ENCODE data around the gene KIAA0513. TPM values are rescaled to one million over a fixed set of nuclear protein-coding genes. Genes with fewer than 3 reads are reported as not detected.

KIAA0513 gene
- total and polyA plus RNA-seq, 2 donors (not counting 1 experiment from before 2014, with no cell fraction given), result 1.1 to 2.1 TPM

- peaks cover 39% of the 10 kb centered on the region for H3K79me2 ChIP-seq (ENCODE audit: control insufficient read depth, insufficient read depth, low read length)
- no peaks in the 10 kb centered on the region for H3K9me3 Mint-ChIP-seq (ENCODE audit: insufficient read depth)
- TF ChIP-seq EZH2 (IDR thresholded peaks at IDR 0.05; ENCODE audit: borderline replicate concordance, insufficient read depth, low read depth, low read length, poor library complexity, severe bottlenecking), result no peak
- no peak for TF ChIP-seq CTCF (IDR thresholded peaks at IDR 0.05)
These were observed 37.6 kb upstream of the KIAA0513 start for GRCh38 chr16:84989749-84990620.

GRCh38 chr16:84990782-84991181 is 36.8 kb upstream of the KIAA0513 start:
- H3K4me1 ChIP-seq (ENCODE audit: control insufficient read depth in 2 of 2, insufficient read depth in 2 of 2, low read length in 2 of 2), result no peaks in the 10 kb centered on the region
- CTCF ChIA-PET, result interaction anchor here (1.3 kb wide), 1 partner anchor 95 kb away, joined by 3 read pairs; no protein-coding TSS in a partner anchor
- intact Hi-C loops (cut with micrococcal nuclease), result no loop called here

More at GRCh38 chr16:84989749-84990620, 37.6 kb upstream of the KIAA0513 start:
- ChIA-PET POLR2A (no interaction called here), CTCF (interaction anchor here (1.3 kb wide), 1 partner anchor 96 kb away, joined by 3 read pairs; no protein-coding TSS in a partner anchor)
- Histone ChIP-seq H2AFZ (ENCODE audit: insufficient read depth, low read depth, low read length, poor library complexity, severe bottlenecking) (no peak overlapping the region), H4K20me1 (ENCODE audit: control insufficient read depth, insufficient read depth, low read length, poor library complexity, severe bottlenecking) (peaks cover under 1% of the 10 kb centered on the region), H3K4me3 (ENCODE audit: control extremely low read depth in 1 of 5, extremely low read depth in 1 of 5, insufficient read depth in 1 of 5, low read depth in 2 of 5, low read length in 4 of 5) (no peak overlapping the region), H3K27me3 (replicated peaks in 1 of 4; ENCODE audit: control extremely low read depth in 1 of 4, control insufficient read depth in 3 of 4, insufficient read depth in 4 of 4, low read length in 3 of 4) (no peaks in the 10 kb centered on the region), H3K9ac (ENCODE audit: low read length) (no peak overlapping the region), H3K4me1 (ENCODE audit: control insufficient read depth in 2 of 2, insufficient read depth in 2 of 2, low read length in 2 of 2) (no peaks in the 10 kb centered on the region), H3K9me3 (ENCODE audit: control extremely low read depth in 1 of 3, control insufficient read depth in 2 of 3, insufficient read depth in 1 of 3, low read length in 2 of 3) (no peaks in the 10 kb centered on the region), H3K4me2 (replicated peaks; ENCODE audit: low read depth, low read length, poor library complexity, severe bottlenecking) (no peak overlapping the region), H3K36me3 (replicated peaks in 1 of 2; ENCODE audit: control extremely low read depth in 1 of 2, control insufficient read depth in 1 of 2, extremely low read depth in 1 of 2, insufficient read depth in 2 of 2, low read length in 1 of 2) (peaks cover 6 to 67% of the 10 kb centered on the region in 2 experiments), H3K27ac (ENCODE audit: low read length in 2 of 2) (no peak overlapping the region)
- 92% methylated on average over 27 of the region's 27 CpGs for WGBS (ENCODE audit: insufficient coverage)
- ATAC-seq (ENCODE audit: low read depth) (no peak), DNase-seq (no peak)
- Mint-ChIP-seq H3K27ac (no peak overlapping the region), H3K4me1 (peaks cover 3% of the 10 kb centered on the region), H3K4me3 (no peak overlapping the region), H3K27me3 (no peaks in the 10 kb centered on the region)
- intact Hi-C loops (cut with micrococcal nuclease), result no loop called here

More at GRCh38 chr16:84990782-84991181, 36.8 kb upstream of the KIAA0513 start:
- Histone ChIP-seq H3K4me2 (replicated peaks; ENCODE audit: low read depth, low read length, poor library complexity, severe bottlenecking) (no peak overlapping the region), H4K20me1 (ENCODE audit: control insufficient read depth, insufficient read depth, low read length, poor library complexity, severe bottlenecking) (no peaks in the 10 kb centered on the region), H3K79me2 (ENCODE audit: control insufficient read depth, insufficient read depth, low read length) (peaks cover 45% of the 10 kb centered on the region), H3K27me3 (replicated peaks in 1 of 4; ENCODE audit: control extremely low read depth in 1 of 4, control insufficient read depth in 3 of 4, insufficient read depth in 4 of 4, low read length in 3 of 4) (no peaks in the 10 kb centered on the region), H2AFZ (ENCODE audit: insufficient read depth, low read depth, low read length, poor library complexity, severe bottlenecking) (no peak overlapping the region), H3K9me3 (ENCODE audit: control extremely low read depth in 1 of 3, control insufficient read depth in 2 of 3, insufficient read depth in 1 of 3, low read length in 2 of 3) (no peaks in the 10 kb centered on the region), H3K9ac (ENCODE audit: low read length) (no peak overlapping the region), H3K4me3 (ENCODE audit: control extremely low read depth in 1 of 5, extremely low read depth in 1 of 5, insufficient read depth in 1 of 5, low read depth in 2 of 5, low read length in 4 of 5) (no peak overlapping the region), H3K27ac (ENCODE audit: low read length in 2 of 2) (no peak overlapping the region), H3K36me3 (replicated peaks in 1 of 2; ENCODE audit: control extremely low read depth in 1 of 2, control insufficient read depth in 1 of 2, extremely low read depth in 1 of 2, insufficient read depth in 2 of 2, low read length in 1 of 2) (peaks cover 9 to 70% of the 10 kb centered on the region in 2 experiments)
- 98% methylated on average over 9 of the region's 9 CpGs for WGBS (ENCODE audit: insufficient coverage)
- Mint-ChIP-seq H3K4me1 (peaks cover 7% of the 10 kb centered on the region), H3K27me3 (no peaks in the 10 kb centered on the region), H3K9me3 (ENCODE audit: insufficient read depth) (no peaks in the 10 kb centered on the region), H3K4me3 (no peak overlapping the region), H3K27ac (no peak overlapping the region)
- no peak for ATAC-seq (ENCODE audit: low read depth)
- TF ChIP-seq CTCF (IDR thresholded peaks at IDR 0.05) (no peak), EZH2 (IDR thresholded peaks at IDR 0.05; ENCODE audit: borderline replicate concordance, insufficient read depth, low read depth, low read length, poor library complexity, severe bottlenecking) (no peak)
- POLR2A ChIA-PET, result no interaction called here
- DNase-seq, result no peak
